Stimulated activated CD4-positive, alpha-beta T cell treated with anti-CD3 and anti-CD28 coated beads, TNF-alpha, amount 100 ng/mL, for 4 hours (primary cell): Measurements from ENCODE around the gene GFAP.

Experiments used
- DNase-seq, 3 experiments: peaks; one replicate each; pipeline ENCODE4 v3.0.0-alpha.2; 2020; ENCODE audit warnings: low read depth in 3 of 3

The GFAP gene

GRCh38 chr17:44863061-44863918, 52.0 kb downstream of the GFAP start:
- no peak for DNase-seq

GRCh38 chr17:44862278-44862914, 52.9 kb downstream of the GFAP start:
- no peak for DNase-seq

GRCh38 chr17:44859701-44860100, 55.6 kb downstream of the GFAP start:
- DNase-seq = no peak

GRCh38 chr17:44854192-44854591, 61.1 kb downstream of the GFAP start:
- no peak for DNase-seq
